HepG2 (cell line): ENCODE measurements around the gene NRSN2. TPM values are rescaled to one million over a fixed set of nuclear protein-coding genes. Genes with fewer than 3 reads are reported as not detected.

Source experiments
- CBFB ChIP-seq: sonication (generic); formaldehyde crosslinking; IDR thresholded peaks from 2 replicates; pipeline ENCODE4 v1.4.0; 2020; ENCODE audit warnings: missing genetic modification reagents
- CENPX ChIP-seq: sonication (generic); formaldehyde crosslinking; IDR thresholded peaks from 2 replicates; pipeline ENCODE4 v1.9.0; 2021; ENCODE audit warnings: mild to moderate bottlenecking, missing genetic modification reagents, moderate library complexity
- DNMT3B ChIP-seq: conservative IDR thresholded peaks from 2 replicates; pipeline ENCODE4 v1.6.1; 2016; ENCODE audit warnings: missing biosample characterization, control low read depth
- HMGA1 ChIP-seq: sonication (generic); formaldehyde crosslinking; conservative IDR thresholded peaks from 2 replicates; pipeline ENCODE4 v1.4.0; 2020; ENCODE audit warnings: missing genetic modification reagents
- HOXA3 ChIP-seq: sonication (generic); formaldehyde crosslinking; IDR thresholded peaks from 2 replicates; pipeline ENCODE4 v1.5.0; 2020; ENCODE audit warnings: missing genetic modification reagents
- MAFG ChIP-seq: sonication (generic); formaldehyde crosslinking; IDR thresholded peaks from 2 replicates; pipeline ENCODE4 v1.5.1; 2020; ENCODE audit warnings: mild to moderate bottlenecking, missing genetic modification reagents
- MXD4 ChIP-seq: IDR thresholded peaks from 2 replicates; pipeline ENCODE4 v1.6.1; 2016; ENCODE audit warnings: mild to moderate bottlenecking, missing biosample characterization, missing genetic modification reagents
- NCOA1 ChIP-seq: sonication (generic); formaldehyde crosslinking; IDR thresholded peaks from 2 replicates; pipeline ENCODE4 v1.9.0; 2021; ENCODE audit warnings: missing genetic modification reagents
- ZBTB3 ChIP-seq: sonication (generic); formaldehyde crosslinking; IDR thresholded peaks from 2 replicates; pipeline ENCODE4 v1.4.0; 2020; ENCODE audit warnings: low read depth, mild to moderate bottlenecking, moderate library complexity, missing genetic modification reagents, borderline replicate concordance
- ZNF652 ChIP-seq: IDR thresholded peaks from 2 replicates; pipeline ENCODE4 v1.6.1; 2016; ENCODE audit warnings: low read depth, borderline replicate concordance
- ZNF782 ChIP-seq: sonication (generic); formaldehyde crosslinking; IDR thresholded peaks from 2 replicates; pipeline ENCODE4 v1.4.0; 2020; ENCODE audit warnings: missing genetic modification reagents, mild to moderate bottlenecking, borderline replicate concordance
- ZNF891 ChIP-seq: sonication (generic); formaldehyde crosslinking; IDR thresholded peaks from 2 replicates; pipeline ENCODE4 v1.5.0; 2020; ENCODE audit warnings: mild to moderate bottlenecking, missing genetic modification reagents
- polyA plus RNA-seq, 8 experiments: library from polyadenylated mRNA; depleted of rRNA in 3 of 8; stranded (reverse) in 7 of 8; unstranded in 1 of 8; fragments of >200 nt; fragmentation: Illumina TruSeq in 4 of 8; extraction: Trizol in 4 of 8; gene quantifications; 2 replicates each; pipeline versions ENCODE4 v1.2.1 to v1.2.3, GENCODE V29; 2011 to 2016; ENCODE audit warnings: low read depth in 4 of 8, missing spikeins in 1 of 8, mixed read lengths in 1 of 8; ENCODE audit not compliant: insufficient read depth in 1 of 8
- total RNA-seq, 5 experiments: library from RNA; depleted of rRNA; stranded (reverse); fragments of >200 nt; fragmentation: Illumina TruSeq; extraction: Trizol; gene quantifications; 2 replicates each; pipeline ENCODE4 v1.2.3, GENCODE V29; 2016; ENCODE audit warnings: low read depth in 1 of 5
- TF ChIP-seq, protein P1 (sequence below): sonication (generic); formaldehyde crosslinking; IDR thresholded peaks from 2 replicates; pipeline ENCODE4 v1.4.0; 2020; ENCODE audit warnings: mild to moderate bottlenecking, missing genetic modification reagents
- TF ChIP-seq, protein P2 (sequence below): fragments of 450-650 bp; IDR thresholded peaks from 2 replicates; pipeline ENCODE4 v1.6.1; 2016
- TF ChIP-seq, protein P3 (sequence below): sonication (generic); formaldehyde crosslinking; IDR thresholded peaks from 2 replicates; pipeline ENCODE4 v1.5.0; 2020; ENCODE audit warnings: mild to moderate bottlenecking, missing genetic modification reagents, borderline replicate concordance
- TF ChIP-seq, protein P4 (sequence below): sonication (generic); formaldehyde crosslinking; IDR thresholded peaks from 2 replicates; pipeline ENCODE4 v1.4.0; 2020; ENCODE audit warnings: missing genetic modification reagents

Gene NRSN2
- total and polyA plus RNA-seq, 2 of the 13 experiments (the other 11 are each of a cell fraction or from before 2014, with no cell fraction given), result 32.3 to 49.4 TPM

DNA sequence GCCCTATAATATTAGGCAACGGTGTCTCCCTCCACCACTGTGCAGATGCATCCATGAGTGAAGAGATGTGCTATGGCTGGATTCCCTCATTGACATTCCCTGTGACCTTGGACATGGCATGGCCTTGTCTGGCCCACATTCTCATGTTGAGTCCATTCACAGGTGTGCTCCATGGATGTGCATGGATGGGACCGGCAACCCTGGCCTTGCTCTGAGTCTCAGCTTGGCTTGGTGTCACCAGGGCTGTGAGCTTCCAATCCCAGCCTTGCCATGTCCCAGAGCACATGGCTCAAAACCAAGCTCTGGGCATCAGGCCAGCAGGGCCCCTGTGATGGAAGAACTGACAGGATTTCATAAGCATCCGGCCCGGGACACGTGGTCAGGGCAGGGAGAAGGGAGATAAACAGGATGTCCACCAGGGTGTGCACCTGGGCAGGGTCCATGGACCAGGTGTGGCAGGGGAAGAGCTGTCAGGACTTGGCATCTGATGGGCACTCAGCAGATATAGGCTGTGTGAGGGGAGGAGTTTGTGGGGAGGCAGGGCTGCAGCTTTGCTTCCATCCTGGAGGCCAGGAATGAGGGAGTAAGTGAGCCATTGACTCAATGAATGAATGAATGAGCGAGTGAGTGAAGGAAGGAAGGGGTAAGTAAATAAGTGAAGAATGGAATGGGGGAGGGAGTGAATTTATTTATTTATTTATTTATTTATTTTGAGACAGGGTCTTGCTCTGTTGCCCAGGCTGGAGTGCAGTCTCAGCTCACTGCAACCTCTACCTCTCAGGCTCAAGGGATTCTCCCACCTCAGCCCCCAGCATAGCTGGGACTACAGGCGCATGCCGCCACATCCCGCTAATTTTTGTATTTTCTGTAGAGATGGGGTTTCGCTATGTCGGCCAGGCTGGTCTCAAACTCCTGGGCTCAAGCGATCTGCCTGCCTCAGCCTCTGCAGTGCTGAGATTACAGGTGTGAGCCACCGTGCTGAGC is 15.7 kb downstream of the NRSN2 start (continued):
- TF ChIP-seq, protein P1, sequence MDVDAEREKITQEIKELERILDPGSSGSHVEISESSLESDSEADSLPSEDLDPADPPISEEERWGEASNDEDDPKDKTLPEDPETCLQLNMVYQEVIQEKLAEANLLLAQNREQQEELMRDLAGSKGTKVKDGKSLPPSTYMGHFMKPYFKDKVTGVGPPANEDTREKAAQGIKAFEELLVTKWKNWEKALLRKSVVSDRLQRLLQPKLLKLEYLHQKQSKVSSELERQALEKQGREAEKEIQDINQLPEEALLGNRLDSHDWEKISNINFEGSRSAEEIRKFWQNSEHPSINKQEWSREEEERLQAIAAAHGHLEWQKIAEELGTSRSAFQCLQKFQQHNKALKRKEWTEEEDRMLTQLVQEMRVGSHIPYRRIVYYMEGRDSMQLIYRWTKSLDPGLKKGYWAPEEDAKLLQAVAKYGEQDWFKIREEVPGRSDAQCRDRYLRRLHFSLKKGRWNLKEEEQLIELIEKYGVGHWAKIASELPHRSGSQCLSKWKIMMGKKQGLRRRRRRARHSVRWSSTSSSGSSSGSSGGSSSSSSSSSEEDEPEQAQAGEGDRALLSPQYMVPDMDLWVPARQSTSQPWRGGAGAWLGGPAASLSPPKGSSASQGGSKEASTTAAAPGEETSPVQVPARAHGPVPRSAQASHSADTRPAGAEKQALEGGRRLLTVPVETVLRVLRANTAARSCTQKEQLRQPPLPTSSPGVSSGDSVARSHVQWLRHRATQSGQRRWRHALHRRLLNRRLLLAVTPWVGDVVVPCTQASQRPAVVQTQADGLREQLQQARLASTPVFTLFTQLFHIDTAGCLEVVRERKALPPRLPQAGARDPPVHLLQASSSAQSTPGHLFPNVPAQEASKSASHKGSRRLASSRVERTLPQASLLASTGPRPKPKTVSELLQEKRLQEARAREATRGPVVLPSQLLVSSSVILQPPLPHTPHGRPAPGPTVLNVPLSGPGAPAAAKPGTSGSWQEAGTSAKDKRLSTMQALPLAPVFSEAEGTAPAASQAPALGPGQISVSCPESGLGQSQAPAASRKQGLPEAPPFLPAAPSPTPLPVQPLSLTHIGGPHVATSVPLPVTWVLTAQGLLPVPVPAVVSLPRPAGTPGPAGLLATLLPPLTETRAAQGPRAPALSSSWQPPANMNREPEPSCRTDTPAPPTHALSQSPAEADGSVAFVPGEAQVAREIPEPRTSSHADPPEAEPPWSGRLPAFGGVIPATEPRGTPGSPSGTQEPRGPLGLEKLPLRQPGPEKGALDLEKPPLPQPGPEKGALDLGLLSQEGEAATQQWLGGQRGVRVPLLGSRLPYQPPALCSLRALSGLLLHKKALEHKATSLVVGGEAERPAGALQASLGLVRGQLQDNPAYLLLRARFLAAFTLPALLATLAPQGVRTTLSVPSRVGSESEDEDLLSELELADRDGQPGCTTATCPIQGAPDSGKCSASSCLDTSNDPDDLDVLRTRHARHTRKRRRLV, result 0 out of 2 replicates have a peak, but pooled peaks have one; percentile 80
- TF ChIP-seq MXD4 (CRISPR knock-in tag) (peak; percentile 100), CENPX (CRISPR knock-in tag) (no peak), HOXA3 (CRISPR knock-in tag) (peak; percentile 98), HMGA1 (CRISPR knock-in tag) (0 out of 2 replicates have a peak, but pooled peaks have one; percentile 62), ZNF782 (CRISPR knock-in tag) (peak; percentile 99), CBFB (CRISPR knock-in tag) (peak; percentile 96), DNMT3B (peak; percentile 99), NCOA1 (no peak), ZBTB3 (CRISPR knock-in tag) (peak; percentile 92; the same call in 1 of the 2 replicates), ZNF891 (CRISPR knock-in tag) (peak; percentile 99), ZNF652 (CRISPR knock-in tag) (peak; percentile 75), MAFG (CRISPR knock-in tag) (no peak)
- TF ChIP-seq, protein P2, sequence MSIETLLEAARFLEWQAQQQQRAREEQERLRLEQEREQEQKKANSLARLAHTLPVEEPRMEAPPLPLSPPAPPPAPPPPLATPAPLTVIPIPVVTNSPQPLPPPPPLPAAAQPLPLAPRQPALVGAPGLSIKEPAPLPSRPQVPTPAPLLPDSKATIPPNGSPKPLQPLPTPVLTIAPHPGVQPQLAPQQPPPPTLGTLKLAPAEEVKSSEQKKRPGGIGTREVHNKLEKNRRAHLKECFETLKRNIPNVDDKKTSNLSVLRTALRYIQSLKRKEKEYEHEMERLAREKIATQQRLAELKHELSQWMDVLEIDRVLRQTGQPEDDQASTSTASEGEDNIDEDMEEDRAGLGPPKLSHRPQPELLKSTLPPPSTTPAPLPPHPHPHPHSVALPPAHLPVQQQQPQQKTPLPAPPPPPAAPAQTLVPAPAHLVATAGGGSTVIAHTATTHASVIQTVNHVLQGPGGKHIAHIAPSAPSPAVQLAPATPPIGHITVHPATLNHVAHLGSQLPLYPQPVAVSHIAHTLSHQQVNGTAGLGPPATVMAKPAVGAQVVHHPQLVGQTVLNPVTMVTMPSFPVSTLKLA, result peak; percentile 100
- TF ChIP-seq, protein P3, sequence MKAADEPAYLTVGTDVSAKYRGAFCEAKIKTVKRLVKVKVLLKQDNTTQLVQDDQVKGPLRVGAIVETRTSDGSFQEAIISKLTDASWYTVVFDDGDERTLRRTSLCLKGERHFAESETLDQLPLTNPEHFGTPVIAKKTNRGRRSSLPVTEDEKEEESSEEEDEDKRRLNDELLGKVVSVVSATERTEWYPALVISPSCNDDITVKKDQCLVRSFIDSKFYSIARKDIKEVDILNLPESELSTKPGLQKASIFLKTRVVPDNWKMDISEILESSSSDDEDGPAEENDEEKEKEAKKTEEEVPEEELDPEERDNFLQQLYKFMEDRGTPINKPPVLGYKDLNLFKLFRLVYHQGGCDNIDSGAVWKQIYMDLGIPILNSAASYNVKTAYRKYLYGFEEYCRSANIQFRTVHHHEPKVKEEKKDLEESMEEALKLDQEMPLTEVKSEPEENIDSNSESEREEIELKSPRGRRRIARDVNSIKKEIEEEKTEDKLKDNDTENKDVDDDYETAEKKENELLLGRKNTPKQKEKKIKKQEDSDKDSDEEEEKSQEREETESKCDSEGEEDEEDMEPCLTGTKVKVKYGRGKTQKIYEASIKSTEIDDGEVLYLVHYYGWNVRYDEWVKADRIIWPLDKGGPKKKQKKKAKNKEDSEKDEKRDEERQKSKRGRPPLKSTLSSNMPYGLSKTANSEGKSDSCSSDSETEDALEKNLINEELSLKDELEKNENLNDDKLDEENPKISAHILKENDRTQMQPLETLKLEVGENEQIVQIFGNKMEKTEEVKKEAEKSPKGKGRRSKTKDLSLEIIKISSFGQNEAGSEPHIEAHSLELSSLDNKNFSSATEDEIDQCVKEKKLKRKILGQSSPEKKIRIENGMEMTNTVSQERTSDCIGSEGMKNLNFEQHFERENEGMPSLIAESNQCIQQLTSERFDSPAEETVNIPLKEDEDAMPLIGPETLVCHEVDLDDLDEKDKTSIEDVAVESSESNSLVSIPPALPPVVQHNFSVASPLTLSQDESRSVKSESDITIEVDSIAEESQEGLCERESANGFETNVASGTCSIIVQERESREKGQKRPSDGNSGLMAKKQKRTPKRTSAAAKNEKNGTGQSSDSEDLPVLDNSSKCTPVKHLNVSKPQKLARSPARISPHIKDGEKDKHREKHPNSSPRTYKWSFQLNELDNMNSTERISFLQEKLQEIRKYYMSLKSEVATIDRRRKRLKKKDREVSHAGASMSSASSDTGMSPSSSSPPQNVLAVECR (CRISPR knock-in tag), result peak; percentile 98
- TF ChIP-seq, protein P4, sequence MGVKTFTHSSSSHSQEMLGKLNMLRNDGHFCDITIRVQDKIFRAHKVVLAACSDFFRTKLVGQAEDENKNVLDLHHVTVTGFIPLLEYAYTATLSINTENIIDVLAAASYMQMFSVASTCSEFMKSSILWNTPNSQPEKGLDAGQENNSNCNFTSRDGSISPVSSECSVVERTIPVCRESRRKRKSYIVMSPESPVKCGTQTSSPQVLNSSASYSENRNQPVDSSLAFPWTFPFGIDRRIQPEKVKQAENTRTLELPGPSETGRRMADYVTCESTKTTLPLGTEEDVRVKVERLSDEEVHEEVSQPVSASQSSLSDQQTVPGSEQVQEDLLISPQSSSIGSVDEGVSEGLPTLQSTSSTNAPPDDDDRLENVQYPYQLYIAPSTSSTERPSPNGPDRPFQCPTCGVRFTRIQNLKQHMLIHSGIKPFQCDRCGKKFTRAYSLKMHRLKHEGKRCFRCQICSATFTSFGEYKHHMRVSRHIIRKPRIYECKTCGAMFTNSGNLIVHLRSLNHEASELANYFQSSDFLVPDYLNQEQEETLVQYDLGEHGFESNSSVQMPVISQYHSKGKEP (CRISPR knock-in tag), result peak; percentile 95
